Smooth muscle cell of the umbilical artery (primary cell): ENCODE results near the gene ADH1B. TPM values are rescaled to one million over a fixed set of nuclear protein-coding genes. Genes with fewer than 3 reads are reported as not detected.

Experiments used
- total RNA-seq: library from RNA; depleted of rRNA; stranded (reverse); fragments of >200 nt; gene quantifications from 2 replicates; pipeline ENCODE4 v1.2.3, GENCODE V29; 2014

The ADH1B gene
- 0.09 and 0.30 TPM in 2 replicates for total RNA-seq

DNA sequence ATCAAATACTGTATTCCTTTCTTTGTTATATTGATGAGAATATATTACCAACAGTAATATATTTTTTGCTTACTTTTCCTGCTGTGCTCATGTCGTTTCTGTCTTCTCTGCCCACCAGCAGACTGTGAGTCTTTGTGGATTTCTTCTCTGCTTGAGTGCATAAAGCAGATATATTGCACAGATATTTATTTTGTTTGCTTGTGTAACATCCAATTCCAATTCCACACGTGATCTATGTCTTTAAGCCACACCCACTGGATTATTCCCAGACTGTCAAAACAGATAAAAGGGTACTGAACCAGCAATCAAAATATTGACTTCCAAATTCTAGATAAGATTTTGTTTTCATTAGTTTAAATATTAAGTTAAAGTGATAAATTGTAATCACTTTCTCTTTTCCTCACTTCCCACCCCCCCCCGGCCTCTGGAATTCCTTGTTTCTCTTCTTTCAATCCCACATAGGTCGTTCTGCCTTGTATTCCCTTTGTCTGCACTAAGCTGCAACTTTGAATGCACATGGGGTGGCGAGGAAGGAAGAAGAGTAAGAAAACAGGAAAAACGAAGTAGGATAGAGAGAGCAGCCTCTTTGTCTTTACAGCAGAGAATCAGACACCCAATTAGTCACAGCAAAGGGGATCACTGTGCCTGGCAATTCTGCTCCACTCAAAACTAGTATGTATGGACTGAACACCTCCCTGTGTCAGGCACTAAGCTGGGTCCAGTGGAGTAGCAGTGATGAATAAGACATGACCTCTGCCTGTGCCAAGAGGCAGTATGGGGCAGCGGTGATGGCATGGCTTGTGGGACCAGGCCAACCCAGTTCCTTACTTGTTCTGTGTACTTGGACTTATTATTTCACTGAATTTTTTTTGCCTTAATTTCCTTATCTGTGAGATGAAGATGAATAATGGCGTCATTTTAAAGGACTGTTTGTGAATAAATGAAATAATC is at the start of gene ADH1B:
ADH1B (minus strand) TSS at position 161 of the 951 bp plus-strand sequence; CDS start at position 91, 70 bp downstream.

DNA sequence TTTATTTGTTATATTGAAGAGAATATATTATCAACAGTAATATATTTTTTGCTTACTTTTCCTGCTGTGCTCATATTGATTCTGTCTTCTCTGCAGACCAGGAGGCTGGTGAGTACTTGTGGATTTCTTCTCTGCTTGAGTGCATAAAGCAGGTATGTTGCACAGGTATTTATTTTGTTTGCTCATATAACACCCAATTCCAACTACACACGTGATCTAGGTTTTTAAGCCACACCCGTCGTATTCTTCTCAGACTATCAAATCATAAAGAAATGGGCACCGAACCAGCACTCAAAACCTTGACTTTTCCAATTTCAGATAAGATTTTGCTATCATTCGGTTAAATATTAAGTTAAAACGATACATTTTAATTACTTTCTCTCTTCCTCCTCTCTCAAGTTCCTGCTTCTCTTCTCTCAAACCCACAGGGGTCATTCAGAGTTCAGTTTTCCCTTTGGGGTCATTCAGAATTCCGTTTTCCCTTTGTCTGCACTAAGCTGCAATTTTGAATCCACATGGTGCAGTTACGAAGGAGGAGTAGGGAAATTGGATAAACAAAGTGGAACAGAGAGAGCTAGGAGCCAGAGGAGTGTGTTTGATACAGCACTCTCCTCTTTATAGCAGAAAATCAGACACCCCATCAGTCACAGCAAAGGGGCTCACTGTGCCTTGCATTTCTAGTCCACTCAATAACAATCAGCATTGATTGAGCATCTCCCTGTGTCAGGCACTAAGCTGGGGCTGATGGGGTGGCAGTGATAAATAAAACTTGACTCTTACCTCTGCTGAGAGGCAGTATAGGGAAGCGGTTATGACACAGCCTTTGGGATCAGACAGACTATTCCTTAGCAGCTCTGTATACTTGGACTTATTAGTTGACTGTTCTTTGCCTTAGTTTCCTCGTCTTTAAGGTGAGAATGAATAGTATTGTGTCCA is 31.7 kb upstream of the ADH1B start, which contains the start of gene ADH1C:
ADH1C (minus strand) TSS at position 145 of the 936 bp plus-strand sequence; CDS start at position 74, 71 bp downstream.

DNA sequence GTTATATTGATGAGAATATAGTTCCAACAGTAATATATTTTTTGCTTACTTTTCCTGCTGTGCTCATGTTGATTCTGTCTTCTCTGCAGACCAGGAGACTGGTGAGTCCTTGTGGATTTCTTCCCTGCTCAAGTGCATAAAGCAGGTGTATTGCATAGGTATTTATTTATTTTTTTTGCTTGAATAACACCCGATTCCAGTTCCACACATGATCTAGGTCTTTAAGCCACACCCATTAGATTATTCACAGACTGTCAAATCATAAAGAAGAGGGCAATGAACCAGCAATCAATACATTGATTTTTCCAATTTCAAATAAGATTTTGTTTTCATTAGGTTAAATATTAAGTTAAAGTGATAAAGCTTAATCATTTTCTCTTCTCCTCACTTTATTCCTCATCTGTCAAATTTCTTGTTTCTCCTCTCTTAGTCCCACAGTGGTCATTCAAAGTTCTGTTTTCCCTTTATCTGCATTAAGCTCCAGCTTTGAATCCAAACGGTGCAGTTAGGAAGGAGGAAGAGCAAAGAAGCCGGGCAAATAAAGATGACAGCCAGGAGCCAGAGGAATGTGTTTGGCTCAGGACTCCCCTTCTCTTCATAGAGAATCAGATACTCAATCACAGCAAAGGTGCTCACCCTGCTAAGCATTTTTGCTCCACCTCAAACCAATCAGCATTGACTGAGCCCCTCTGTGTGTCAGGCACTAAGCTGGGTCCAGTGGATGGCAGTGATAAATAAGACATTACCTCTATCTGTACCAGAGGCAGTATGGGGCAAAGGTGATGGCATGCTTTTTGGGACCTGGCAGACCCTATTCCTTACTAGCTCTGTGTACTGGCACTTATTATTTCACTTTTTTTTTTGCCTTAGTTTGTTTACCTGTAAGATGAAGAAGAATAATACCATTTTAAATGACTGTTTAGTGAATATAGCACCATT is 30.1 kb downstream of the ADH1B start, which contains the start of gene ADH1A:
ADH1A (minus strand) TSS at position 138 of the 939 bp plus-strand sequence; CDS start at position 67, 71 bp downstream.

Other genes starting within 250 kb of the ADH1B start
- gene ADH5, start 232.6 kb downstream of the ADH1B start, total RNA-seq = 158 and 183 TPM in 2 replicates
- not detected in 2 replicates for gene ADH4, start 177.1 kb downstream of the ADH1B start, total RNA-seq
- gene ADH6, start 102.2 kb downstream of the ADH1B start, total RNA-seq = not detected in 2 replicates
- not detected in 2 replicates for gene ADH1A, start 30.4 kb downstream of the ADH1B start, total RNA-seq
- not detected in 2 replicates for gene ADH1C, start 31.3 kb upstream of the ADH1B start, total RNA-seq
- not detected in 2 replicates for gene ADH7, start 113.9 kb upstream of the ADH1B start, total RNA-seq
- not detected in 2 replicates for gene C4orf17, start 189.6 kb upstream of the ADH1B start, total RNA-seq
- gene TRMT10A, start 242.6 kb upstream of the ADH1B start, total RNA-seq = 6.2 and 6.5 TPM in 2 replicates